D341Med (cell line): ENCODE results near the gene EFCAB11.

Experiments used
- DNase-seq: peaks from one replicate; pipeline ENCODE4 v3.0.0; 2012; ENCODE audit warnings: low spot score

EFCAB11 gene

GRCh38 chr14:89814126-89814525 lies 140.4 kb downstream of the EFCAB11 start:
- DNase-seq, result no peak

- DNase-seq, result no peak
Measured at GRCh38 chr14:89813617-89814031, 140.9 kb downstream of the EFCAB11 start.

GRCh38 chr14:89811954-89812575 lies 142.5 kb downstream of the EFCAB11 start:
- no peak for DNase-seq

- no peak for DNase-seq
Measured at GRCh38 chr14:89810101-89810500, 144.4 kb downstream of the EFCAB11 start.

GRCh38 chr14:89807892-89808291 lies 146.6 kb downstream of the EFCAB11 start:
- no peak for DNase-seq

GRCh38 chr14:89807151-89807550 lies 147.4 kb downstream of the EFCAB11 start:
- DNase-seq, result no peak

- DNase-seq, result no peak
Measured at GRCh38 chr14:89806451-89806850, 148.1 kb downstream of the EFCAB11 start.

GRCh38 chr14:89805501-89805900 lies 149.0 kb downstream of the EFCAB11 start:
- DNase-seq, result no peak

GRCh38 chr14:89803542-89803941 lies 151.0 kb downstream of the EFCAB11 start:
- DNase-seq, result no peak

GRCh38 chr14:89801136-89801535 lies 153.4 kb downstream of the EFCAB11 start:
- no peak for DNase-seq

GRCh38 chr14:89798212-89798773 lies 156.2 kb downstream of the EFCAB11 start:
- DNase-seq, result no peak

GRCh38 chr14:89797148-89797547 lies 157.4 kb downstream of the EFCAB11 start:
- DNase-seq, result no peak

GRCh38 chr14:89794096-89794495 lies 160.4 kb downstream of the EFCAB11 start:
- no peak for DNase-seq

- no peak for DNase-seq
Measured at GRCh38 chr14:89793367-89793716, 161.2 kb downstream of the EFCAB11 start.

- no peak for DNase-seq
Measured at GRCh38 chr14:89792489-89793366, 161.8 kb downstream of the EFCAB11 start.

- no peak for DNase-seq
Measured at GRCh38 chr14:89787525-89787924, 167.0 kb downstream of the EFCAB11 start.

GRCh38 chr14:89781046-89781445 lies 173.5 kb downstream of the EFCAB11 start:
- no peak for DNase-seq

GRCh38 chr14:89779707-89780106 lies 174.8 kb downstream of the EFCAB11 start:
- DNase-seq, result no peak

- DNase-seq, result no peak
Measured at GRCh38 chr14:89775946-89776345, 178.6 kb downstream of the EFCAB11 start.

GRCh38 chr14:89775151-89775550 lies 179.4 kb downstream of the EFCAB11 start:
- DNase-seq, result no peak

GRCh38 chr14:89773644-89774316 lies 180.8 kb downstream of the EFCAB11 start:
- DNase-seq, result no peak

- no peak for DNase-seq
Measured at GRCh38 chr14:89773151-89773550, 181.4 kb downstream of the EFCAB11 start.

- DNase-seq, result no peak
Measured at GRCh38 chr14:89771251-89771650, 183.3 kb downstream of the EFCAB11 start.
